Gastroesophageal sphincter (tissue), 4 donors: ENCODE measurements around the gene ATG2B. TPM values are rescaled to one million over a fixed set of nuclear protein-coding genes. Genes with fewer than 3 reads are reported as not detected.

ENCODE experiments used
- ATAC-seq: fragments of 150-250 bp; one replicate; pipeline ENCODE4 v1.9.1; 2016; ENCODE audit warnings: mild to moderate bottlenecking, moderate library complexity
- H3K27ac ChIP-seq, 4 donors: fragments of 200-600 bp; sonication (generic) in 3 of 4; 1 replicate in 3 of 4; 2 replicates in 1 of 4; pipeline ENCODE4 v1.5.1; 2016 to 2019
- H3K27me3 ChIP-seq: fragments of 200-600 bp; sonication (generic); one replicate; pipeline ENCODE4 v1.5.1; 2019
- H3K36me3 ChIP-seq, 2 donors: fragments of 200-600 bp; sonication (generic); one replicate each; pipeline ENCODE4 v1.5.1; 2019; ENCODE audit warnings: control low read depth in 1 of 2
- H3K4me1 ChIP-seq, 3 donors: fragments of 200-600 bp; sonication (generic); 1 replicate in 2 of 3; 2 replicates in 1 of 3; pipeline ENCODE4 v1.5.1; 2016 to 2019; ENCODE audit warnings: control low read depth in 2 of 3
- H3K4me3 ChIP-seq, 2 donors: fragments of 200-600 bp; sonication (generic); one replicate each; pipeline ENCODE4 v1.5.1; 2019; ENCODE audit warnings: mild to moderate bottlenecking in 1 of 2, moderate library complexity in 1 of 2
- H3K9me3 ChIP-seq, 3 donors: fragments of 200-600 bp; sonication (generic); one replicate each; pipeline ENCODE4 v1.5.1; 2017 to 2019; ENCODE audit warnings: control low read depth in 2 of 3
- EP300 ChIP-seq: sonication (generic); formaldehyde crosslinking; IDR thresholded peaks from one replicate; pipeline ENCODE4 v1.6.1; 2017; ENCODE audit warnings: antibody characterized with exemption, mild to moderate bottlenecking
- POLR2A ChIP-seq, 2 donors: fragments of 450-650 bp; IDR thresholded peaks; one replicate each; pipeline ENCODE4 v1.6.1; 2017; ENCODE audit warnings: antibody characterized with exemption in 2 of 2, mild to moderate bottlenecking in 2 of 2, moderate library complexity in 1 of 2
- POLR2AphosphoS5 ChIP-seq: sonication (generic); formaldehyde crosslinking; IDR thresholded peaks from one replicate; pipeline ENCODE4 v1.6.1; 2017; ENCODE audit warnings: antibody characterized with exemption
- WGBS, 2 donors: methylation state at CpG; one replicate each; pipeline ENCODE4 v1.1.5; 2018; ENCODE audit warnings: low coverage in 1 of 2; 5-methylcytosine and 5-hydroxymethylcytosine counted together
- total RNA-seq, 4 donors: library from RNA; depleted of rRNA; stranded (reverse); fragments of >200 nt; gene quantifications; one replicate each; pipeline ENCODE4 v1.1.0, GENCODE V29; 2016
- TF ChIP-seq, protein P1 (sequence below), 4 experiments: fragments of 200-600 bp in 2 of 4; fragments of 450-650 bp in 2 of 4; sonication (generic) in 1 of 4; IDR thresholded peaks; one replicate each; pipeline ENCODE4 v1.5.1; 2017 to 2019; ENCODE audit warnings: antibody characterized with exemption in 4 of 4, mild to moderate bottlenecking in 2 of 4, moderate library complexity in 2 of 4

Gene ATG2B
- total RNA-seq, 4 donors from 2014 or later: 18.9 to 40.5 (median 25.8) TPM

DNA sequence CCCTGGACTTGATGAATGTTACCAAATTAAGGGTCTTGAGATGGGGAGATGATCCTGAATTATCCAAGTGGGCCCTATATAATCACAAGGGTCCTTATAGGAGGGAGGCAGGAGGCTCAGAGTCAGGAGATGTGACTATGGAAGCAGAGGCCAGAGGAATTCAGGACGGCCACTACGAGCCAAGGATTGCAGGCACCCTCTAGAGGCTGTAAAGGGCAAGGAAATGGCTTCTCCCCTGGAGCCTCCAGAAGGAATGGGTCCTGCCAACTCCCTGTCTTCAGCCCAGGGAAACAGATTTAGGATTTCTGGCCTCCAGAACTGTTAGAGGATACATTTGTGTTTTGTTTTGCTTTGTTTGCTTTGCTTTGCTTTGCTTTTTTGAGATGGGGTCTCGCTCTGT is 98.3 kb downstream of the ATG2B start:
- Histone ChIP-seq H3K27ac (no peak overlapping the region), H3K36me3 (no peaks in the 10 kb centered on the region), H3K27me3 (no peaks in the 10 kb centered on the region), H3K9me3 (peaks cover 0 to 4% (median 0%) of the 10 kb centered on the region in 3 donors), H3K4me1 (peaks cover 0 to 18% (median 7%) of the 10 kb centered on the region in 3 donors), H3K4me3 (no peak overlapping the region)
- TF ChIP-seq, protein P1, sequence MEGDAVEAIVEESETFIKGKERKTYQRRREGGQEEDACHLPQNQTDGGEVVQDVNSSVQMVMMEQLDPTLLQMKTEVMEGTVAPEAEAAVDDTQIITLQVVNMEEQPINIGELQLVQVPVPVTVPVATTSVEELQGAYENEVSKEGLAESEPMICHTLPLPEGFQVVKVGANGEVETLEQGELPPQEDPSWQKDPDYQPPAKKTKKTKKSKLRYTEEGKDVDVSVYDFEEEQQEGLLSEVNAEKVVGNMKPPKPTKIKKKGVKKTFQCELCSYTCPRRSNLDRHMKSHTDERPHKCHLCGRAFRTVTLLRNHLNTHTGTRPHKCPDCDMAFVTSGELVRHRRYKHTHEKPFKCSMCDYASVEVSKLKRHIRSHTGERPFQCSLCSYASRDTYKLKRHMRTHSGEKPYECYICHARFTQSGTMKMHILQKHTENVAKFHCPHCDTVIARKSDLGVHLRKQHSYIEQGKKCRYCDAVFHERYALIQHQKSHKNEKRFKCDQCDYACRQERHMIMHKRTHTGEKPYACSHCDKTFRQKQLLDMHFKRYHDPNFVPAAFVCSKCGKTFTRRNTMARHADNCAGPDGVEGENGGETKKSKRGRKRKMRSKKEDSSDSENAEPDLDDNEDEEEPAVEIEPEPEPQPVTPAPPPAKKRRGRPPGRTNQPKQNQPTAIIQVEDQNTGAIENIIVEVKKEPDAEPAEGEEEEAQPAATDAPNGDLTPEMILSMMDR (IDR thresholded peaks at IDR 0.05): peak in 2 of 4 experiments; percentile 19 to 41
- TF ChIP-seq POLR2AphosphoS5 (no peak), EP300 (no peak)
- 90% methylated on average over 2 of the region's 3 CpGs for WGBS, 2 donors
- no peak for ATAC-seq

DNA sequence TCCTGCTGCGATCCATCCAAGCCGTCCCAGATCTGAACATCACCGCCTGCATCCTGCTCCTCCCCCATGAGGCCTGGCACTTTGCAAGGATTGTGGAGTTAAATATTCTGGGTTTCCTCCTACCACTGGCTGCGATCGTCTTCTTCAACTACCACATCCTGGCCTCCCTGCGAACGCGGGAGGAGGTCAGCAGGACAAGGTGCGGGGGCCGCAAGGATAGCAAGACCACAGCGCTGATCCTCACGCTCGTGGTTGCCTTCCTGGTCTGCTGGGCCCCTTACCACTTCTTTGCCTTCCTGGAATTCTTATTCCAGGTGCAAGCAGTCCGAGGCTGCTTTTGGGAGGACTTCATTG is 99.0 kb downstream of the ATG2B start:
- peaks cover 0 to 12% (median 4%) of the 10 kb centered on the region in 3 donors for H3K4me1 ChIP-seq
- peaks cover 0 to 8% (median 0%) of the 10 kb centered on the region in 3 donors for H3K9me3 ChIP-seq
- no peaks in the 10 kb centered on the region for H3K27me3 ChIP-seq
- no peaks in the 10 kb centered on the region for H3K36me3 ChIP-seq
- 92 to 95% methylated on average over 3 to 6 of the region's 14 CpGs for WGBS, 2 donors
- ATAC-seq: no peak
- no peak overlapping the region for H3K4me3 ChIP-seq
- TF ChIP-seq POLR2A (IDR thresholded peaks at IDR 0.05) (no peak), POLR2AphosphoS5 (no peak), EP300 (no peak)
- TF ChIP-seq, protein P1 (IDR thresholded peaks at IDR 0.05): no peak
- no peak overlapping the region for H3K27ac ChIP-seq

- Histone ChIP-seq H3K27ac (no peak overlapping the region), H3K27me3 (no peaks in the 10 kb centered on the region), H3K4me1 (peaks cover 0 to 6% (median under 1%) of the 10 kb centered on the region in 3 donors), H3K36me3 (no peaks in the 10 kb centered on the region), H3K9me3 (peaks cover 0 to 8% (median 0%) of the 10 kb centered on the region in 3 donors), H3K4me3 (no peak overlapping the region)
- whole genome bisulfite sequencing, 2 donors: 74 to 75% methylated on average over 7 to 10 of the region's 20 CpGs
- ATAC-seq: no peak
- TF ChIP-seq EP300 (no peak), POLR2A (IDR thresholded peaks at IDR 0.05) (no peak), POLR2AphosphoS5 (no peak)
- TF ChIP-seq, protein P1 (IDR thresholded peaks at IDR 0.05): no peak
Measured at GRCh38 chr14:96263347-96264199, 99.6 kb downstream of the ATG2B start.

DNA sequence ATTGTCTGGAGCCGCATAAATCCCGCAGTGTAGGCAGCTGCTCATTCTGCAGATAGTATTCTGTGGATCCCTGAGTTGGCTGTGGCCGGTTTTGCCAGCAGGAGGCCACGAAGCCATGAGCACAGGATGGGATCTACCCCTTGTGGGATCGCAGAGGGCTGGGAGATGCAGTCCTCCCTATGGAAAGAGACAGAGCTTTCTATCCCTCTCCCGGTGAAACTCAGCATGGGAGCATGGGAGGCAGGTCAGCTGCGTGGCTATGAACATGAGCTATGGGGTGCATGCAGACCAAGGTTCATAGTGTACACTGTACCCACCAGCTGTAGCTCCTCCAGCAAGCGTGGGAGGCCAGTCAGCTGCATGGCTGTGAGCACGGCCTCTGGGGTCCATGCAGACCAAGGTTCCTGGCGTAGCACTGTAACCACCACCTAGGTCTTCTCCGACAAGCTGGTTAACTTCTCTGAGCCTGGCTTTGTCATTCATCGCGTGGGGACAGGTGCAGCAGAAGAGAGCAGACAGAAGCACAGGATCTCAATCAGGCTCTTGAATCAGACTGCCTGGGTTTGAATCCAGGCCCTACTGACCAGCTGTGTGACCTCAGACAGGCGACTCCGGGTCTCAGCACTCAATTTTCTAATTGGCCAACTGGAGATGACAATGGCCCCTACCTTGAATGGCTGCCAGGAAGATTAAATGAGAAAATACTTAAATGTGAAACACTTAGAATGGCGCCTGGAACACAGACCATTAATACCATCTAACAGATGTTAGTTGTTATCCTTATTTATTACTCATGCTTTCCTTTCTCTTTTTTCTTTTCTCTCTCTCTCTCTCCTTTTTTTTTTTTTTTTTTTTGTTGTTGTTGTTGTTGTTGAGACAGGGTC is 101.1 kb downstream of the ATG2B start:
- Histone ChIP-seq H3K4me3 (no peak overlapping the region), H3K36me3 (no peaks in the 10 kb centered on the region), H3K27me3 (no peaks in the 10 kb centered on the region), H3K27ac (no peak overlapping the region), H3K4me1 (peaks cover 0 to 5% (median 0%) of the 10 kb centered on the region in 3 donors), H3K9me3 (peaks cover 0 to 8% (median 0%) of the 10 kb centered on the region in 3 donors)
- ATAC-seq: no peak
- TF ChIP-seq, protein P1 (IDR thresholded peaks at IDR 0.05): no peak
- no peak for TF ChIP-seq POLR2A (IDR thresholded peaks at IDR 0.05)
- TF ChIP-seq EP300: no peak
- no peak for TF ChIP-seq POLR2AphosphoS5
- 30 to 59% methylated on average over 3 of the region's 16 CpGs for WGBS, 2 donors
